ENCODE measurements around the gene NFKBIE.

DNA sequence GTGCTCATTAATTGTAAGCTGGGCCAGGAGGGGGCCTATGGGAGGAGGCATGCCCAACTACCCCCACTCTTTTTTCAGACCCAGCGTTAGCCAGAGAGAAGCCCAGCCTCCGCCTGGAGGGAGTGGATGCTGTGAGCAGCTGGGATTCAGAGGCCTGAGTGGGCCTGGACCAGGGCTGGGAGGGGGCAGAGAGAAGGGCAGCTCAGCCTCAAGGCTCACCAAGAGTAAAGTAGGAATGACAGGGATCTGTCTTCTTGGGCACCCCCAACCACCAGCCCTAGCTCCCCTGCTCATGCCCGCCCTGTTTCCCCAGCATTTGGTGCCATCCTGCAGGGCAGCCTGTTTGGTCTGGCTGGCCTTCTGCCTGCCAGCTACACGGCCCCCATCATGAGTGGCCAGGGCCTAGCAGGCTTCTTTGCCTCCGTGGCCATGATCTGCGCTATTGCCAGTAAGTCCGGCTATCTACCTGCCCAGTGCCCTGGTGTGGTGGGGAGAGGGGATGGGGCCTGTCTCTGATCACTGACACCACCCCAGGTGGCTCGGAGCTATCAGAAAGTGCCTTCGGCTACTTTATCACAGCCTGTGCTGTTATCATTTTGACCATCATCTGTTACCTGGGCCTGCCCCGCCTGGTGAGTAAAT, 35.2 kb downstream of the NFKBIE start:
- TF ChIP-seq, protein P1, sequence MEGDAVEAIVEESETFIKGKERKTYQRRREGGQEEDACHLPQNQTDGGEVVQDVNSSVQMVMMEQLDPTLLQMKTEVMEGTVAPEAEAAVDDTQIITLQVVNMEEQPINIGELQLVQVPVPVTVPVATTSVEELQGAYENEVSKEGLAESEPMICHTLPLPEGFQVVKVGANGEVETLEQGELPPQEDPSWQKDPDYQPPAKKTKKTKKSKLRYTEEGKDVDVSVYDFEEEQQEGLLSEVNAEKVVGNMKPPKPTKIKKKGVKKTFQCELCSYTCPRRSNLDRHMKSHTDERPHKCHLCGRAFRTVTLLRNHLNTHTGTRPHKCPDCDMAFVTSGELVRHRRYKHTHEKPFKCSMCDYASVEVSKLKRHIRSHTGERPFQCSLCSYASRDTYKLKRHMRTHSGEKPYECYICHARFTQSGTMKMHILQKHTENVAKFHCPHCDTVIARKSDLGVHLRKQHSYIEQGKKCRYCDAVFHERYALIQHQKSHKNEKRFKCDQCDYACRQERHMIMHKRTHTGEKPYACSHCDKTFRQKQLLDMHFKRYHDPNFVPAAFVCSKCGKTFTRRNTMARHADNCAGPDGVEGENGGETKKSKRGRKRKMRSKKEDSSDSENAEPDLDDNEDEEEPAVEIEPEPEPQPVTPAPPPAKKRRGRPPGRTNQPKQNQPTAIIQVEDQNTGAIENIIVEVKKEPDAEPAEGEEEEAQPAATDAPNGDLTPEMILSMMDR (IDR thresholded peaks at IDR 0.05; ENCODE audit: low read depth, low read length), result no peak
- no peak for TF ChIP-seq EZH2phosphoT487 (IDR thresholded peaks at IDR 0.05; ENCODE audit: low read depth)
